ENCODE measurements around the gene MAD1L1.
"Not testable (repeated sequence)": the region's sequence is repeated elsewhere in the genome, so short reads cannot be mapped to it uniquely, and the experiment has no call there.

MAD1L1 gene

DNA sequence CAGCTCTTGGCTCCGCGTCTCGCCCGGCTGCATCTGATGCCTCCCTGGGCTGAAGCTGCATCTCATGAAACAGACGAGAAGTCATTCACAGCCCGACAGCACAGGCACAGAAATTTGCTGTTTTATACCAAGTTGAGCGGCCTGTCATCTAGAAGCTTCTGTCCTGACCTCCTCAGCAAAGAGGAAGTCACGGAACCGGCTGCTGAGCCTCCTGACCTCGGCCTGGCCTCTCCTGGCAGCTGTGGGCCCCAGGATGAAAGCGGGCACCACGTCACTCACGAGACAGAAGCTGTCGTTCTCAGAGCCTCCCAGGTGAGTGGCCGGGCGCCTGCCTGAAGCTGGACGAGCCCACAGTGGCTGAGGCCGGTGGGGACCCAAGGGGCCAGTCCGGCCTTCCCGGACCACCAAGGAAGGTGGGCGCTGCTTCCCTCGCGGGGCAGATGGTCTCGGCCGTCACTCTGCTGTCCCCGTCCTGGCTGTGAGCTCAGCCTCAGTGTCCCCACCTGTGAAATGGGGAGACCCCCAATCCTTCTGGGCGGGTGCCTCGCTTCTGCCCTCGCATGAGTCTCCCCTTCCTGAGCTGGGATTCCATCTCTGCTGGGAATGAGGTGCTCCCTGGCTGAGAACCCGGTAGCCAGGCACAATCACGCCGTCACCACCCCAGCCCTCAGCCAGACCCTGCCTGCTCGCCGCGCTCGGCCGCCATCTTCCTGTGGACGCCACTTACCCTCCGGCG, 391.3 kb downstream of the MAD1L1 start:
- DNase-seq = not testable (repeated sequence)

DNA sequence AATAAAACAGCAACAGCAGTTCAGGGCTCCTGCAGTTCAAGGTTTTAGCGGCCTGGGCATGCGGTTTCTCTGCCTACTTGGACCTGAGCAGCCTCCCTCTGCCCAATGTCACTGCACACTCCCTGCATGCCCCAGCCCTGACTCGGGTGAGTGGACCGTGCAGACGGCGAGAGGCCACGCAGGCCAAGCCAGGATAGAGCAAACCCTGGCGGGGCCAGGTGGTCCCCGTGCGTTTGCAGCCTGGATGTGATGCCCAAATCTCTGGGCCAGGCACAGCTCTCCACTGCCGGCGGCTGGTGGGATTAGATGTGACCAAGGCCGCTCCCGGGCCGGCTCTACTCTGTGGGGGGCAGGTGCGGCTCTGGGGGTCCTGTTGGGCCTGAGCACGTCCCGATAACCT, 392.0 kb downstream of the MAD1L1 start:
- not testable (repeated sequence) for DNase-seq

DNA sequence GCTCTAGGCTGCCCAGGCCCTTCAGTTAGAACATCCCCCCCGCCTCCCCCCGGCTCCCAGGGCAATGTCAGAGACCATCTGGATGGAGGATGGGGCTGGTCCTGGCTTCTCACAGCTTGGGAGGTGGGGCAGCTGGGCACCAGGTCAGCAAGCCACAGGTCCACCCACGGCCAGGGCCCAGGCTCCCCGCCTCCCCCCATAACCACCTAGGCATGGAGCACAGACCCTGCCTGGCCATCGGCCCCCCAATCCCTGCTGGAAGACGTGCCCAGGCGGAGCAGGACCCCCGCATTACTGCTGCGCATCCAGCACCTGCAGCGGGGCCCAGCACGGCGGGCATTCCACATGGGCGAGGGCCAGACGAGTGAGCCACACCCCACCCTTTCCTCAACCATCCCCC, 393.0 kb downstream of the MAD1L1 start:
- DNase-seq = no peak

- DNase-seq = not testable (repeated sequence)
Observed at GRCh38 chr7:1838911-1839531, 393.7 kb downstream of the MAD1L1 start.

- DNase-seq = not testable (repeated sequence)
Observed at GRCh38 chr7:1838544-1838872, 394.2 kb downstream of the MAD1L1 start.

- DNase-seq = not testable (repeated sequence)
Observed at GRCh38 chr7:1837696-1838543, 394.8 kb downstream of the MAD1L1 start.

- not testable (repeated sequence) for DNase-seq
Observed at GRCh38 chr7:1831933-1832535, 400.7 kb downstream of the MAD1L1 start.

- not testable (repeated sequence) for DNase-seq
Observed at GRCh38 chr7:1831471-1831870, 401.3 kb downstream of the MAD1L1 start.

DNA sequence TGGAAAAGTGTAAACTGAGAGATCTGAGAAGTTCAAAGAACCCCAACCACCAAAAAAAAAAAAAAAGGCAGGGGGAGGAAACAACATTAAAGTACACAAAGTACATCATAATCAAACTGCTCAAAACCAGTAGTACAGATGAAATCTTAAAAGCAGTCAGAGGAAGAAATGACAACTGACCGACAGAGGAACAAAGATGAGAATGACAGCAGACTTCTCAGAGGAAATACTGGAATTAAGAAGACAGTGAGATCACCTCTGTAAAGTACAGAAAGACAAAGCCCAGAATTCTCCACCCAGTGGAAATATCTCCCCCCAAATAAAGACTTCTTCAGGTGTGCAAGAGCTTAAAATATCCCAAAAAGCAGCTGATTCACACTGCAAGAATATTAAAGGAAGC, 403.1 kb downstream of the MAD1L1 start:
- not testable (repeated sequence) for DNase-seq

DNA sequence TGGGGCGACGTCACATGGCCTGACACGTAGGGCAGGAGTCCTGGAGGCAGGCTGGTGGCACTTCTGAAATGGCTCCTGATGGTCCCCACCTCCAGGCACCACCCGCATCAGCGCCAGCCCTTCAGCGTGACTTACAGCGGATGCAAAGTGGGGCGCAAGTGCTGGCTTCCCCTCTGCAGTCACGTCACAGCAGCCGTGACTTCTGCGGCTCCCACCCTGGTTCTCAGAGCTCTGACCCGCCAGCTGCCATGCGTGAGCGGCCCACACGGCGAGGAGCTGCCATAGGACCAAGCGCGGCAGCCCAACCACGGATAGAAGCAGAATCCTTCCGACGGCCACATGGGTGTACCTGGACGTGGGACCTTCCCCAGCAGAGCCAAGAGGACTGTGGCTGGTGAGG, 403.6 kb downstream of the MAD1L1 start:
- no peak for DNase-seq

GRCh38 chr7:1828170-1828569, 404.6 kb downstream of the MAD1L1 start:
- not testable (repeated sequence) for DNase-seq

GRCh38 chr7:1827521-1827981, 405.2 kb downstream of the MAD1L1 start:
- not testable (repeated sequence) for DNase-seq

- not testable (repeated sequence) for DNase-seq
Observed at GRCh38 chr7:1826931-1827330, 405.8 kb downstream of the MAD1L1 start.

DNA sequence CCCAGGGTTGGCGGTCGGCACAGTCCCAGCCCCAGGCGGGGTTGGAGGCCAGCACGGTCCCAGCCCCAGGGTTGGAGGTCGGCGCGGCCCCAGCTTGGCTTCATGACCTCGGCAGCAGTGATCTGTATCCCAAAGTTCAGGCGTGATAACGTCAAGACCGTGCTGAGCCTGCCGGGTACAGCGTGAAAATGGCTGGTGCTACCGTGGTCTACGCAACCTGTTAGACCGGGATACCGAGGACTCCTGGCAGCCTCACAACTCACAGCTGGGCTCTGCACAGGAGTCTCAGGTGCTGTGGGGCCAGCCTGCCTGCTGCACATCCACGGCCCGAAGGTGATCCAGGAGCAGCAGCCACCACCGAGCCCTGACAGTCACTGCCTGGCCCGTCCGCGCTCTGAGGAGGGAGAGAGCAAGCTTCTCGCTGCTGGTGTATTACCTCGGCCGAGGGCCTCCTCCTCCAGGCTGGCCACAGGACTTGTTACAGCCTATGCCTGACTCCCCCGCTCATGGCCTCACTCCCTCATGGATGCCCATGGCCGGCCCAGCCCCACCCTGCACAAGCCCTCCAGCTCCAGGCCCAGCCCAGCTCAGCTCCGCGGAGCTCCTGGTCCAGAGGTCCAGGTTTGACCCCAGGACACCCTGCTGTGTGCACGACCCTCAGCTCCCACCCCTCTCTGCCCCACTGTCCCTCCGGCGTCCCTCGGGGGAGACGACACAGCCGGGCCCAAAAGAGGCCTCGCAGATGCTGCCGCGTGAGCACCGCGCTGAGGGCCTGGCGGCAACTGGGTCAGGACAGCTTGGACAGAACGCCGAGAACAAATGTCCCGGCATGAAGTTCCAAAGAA, 406.6 kb downstream of the MAD1L1 start:
- no peak for DNase-seq

DNA sequence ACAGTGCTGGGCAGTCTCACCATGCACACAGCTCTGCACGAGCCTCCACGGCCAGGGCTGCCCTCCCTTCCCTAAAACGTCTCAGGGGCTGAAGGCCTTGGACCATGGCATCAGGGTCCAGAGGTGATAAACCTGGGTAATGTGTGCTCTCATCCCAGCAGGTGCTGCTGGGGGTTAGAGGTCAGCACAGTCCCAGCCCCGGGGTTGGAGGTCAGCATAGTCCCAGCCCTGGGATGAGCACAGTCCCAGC, 407.2 kb downstream of the MAD1L1 start:
- DNase-seq = not testable (repeated sequence)

DNA sequence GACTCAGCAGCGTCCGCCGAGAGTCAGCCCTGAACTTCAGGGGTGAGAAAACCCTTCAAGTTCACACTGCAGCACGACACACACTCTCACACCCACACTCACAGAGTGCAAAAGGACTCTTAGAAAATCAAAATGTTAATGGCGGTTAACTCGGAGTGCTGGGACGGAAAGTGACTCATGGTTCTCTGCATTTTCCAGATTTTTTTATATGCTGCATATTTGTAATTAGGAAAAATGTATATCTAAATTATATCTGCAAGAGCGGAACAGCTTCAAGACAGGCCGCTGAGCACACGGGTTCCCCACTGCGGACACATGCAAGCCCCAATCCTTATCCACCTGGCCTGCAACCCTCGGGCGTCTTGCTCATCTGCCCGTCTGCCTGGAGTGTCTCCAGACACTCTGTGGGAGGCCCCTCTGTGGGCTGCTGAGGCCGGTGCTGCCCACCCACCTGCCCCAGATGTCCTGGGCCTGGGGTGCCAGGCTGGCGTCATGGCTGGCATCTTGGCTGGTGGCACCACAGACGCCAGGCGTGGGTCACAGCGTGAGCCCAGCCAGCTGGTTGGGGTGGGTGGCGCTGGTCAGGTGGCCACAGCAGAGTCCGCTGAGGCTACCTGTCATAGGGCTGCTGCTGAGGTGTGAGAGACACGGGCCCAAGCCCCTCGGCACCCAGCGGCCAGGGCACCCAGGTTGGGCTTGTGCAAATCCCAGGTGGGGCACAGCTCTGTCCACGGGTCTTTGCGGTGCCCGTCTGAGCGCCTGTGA, 407.7 kb downstream of the MAD1L1 start:
- not testable (repeated sequence) for DNase-seq

- DNase-seq = not testable (repeated sequence)
Observed at GRCh38 chr7:1824151-1824881, 408.4 kb downstream of the MAD1L1 start.

DNA sequence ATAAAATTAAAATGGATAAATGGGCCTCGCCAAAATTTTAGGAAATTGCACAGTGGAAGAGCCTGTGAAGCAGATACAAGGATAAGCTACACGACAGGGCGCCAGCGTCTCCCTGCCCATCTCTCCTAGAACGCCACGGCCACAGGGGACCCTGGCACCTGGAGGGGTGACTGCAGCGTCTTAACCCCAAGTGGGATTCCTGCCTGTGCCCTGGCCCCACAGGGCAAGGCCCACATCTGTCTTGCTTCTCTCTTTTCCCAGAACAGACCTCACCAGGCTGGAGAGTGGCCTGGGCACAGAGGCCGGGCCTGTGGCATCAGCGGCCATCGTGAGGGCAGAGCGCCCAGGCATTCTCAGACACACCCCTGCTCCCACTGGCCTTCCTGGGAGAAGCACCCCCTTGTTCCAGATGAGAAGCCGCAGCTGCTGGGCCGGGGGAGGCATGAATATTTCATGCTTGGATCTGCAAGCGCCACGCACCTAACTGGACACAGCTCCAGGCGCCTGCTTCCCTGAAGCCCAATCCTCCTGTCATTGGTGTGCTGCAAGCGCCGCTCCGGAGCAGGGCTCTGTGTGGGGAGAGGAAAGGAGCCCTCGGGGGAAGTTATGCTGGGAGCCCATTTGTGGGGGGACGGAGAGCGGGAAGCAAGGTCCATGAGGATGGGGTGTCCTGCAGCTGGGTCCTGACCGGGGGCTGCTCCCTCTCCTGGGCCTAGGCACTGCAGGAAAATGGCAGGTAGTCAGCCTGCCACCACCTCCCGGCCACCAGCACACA, 409.2 kb downstream of the MAD1L1 start:
- DNase-seq = no peak

DNA sequence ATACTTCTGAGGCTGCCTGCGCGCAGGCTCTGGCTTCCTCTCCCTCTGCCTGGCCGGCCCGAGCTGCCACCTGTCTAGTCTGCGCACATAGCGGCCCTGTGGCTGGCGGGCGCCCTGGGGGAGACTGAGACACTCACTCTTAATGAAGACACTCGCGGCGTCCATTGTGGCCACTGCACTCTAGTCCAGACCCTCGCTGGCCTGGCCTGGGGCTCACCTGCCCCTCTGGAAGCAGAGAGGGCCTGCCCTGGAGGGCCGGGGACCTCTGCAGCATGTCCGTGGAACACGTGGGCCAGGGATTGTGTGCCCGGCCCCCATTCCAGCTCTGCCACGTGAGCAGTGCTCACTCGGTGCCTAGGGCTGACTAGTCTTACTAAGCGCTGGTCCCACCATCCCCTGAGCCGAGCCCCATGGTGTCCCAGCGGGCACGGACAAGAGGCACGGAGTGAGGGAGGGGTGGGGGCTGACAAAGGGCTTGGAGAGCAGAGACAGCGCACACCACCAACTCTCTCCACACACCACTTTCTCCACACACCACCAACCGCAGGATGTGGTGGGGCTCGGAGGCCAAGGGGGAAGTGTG, 413.4 kb downstream of the MAD1L1 start:
- no peak for DNase-seq

Measured in NK-92 treated with Interleukin-12 subunit alpha and Interleukin-12 subunit beta, amount 100 ng/mL, for 24 hours (cell line).